Posterior vena cava (tissue), 2 donors: ENCODE data around the gene ANKRD31. TPM values are rescaled to one million over a fixed set of nuclear protein-coding genes. Genes with fewer than 3 reads are reported as not detected.
"Not testable (repeated sequence)": the region's sequence is repeated elsewhere in the genome, so short reads cannot be mapped to it uniquely, and the experiment has no call there.

Source experiments
- DNase-seq: peaks from one replicate; pipeline ENCODE4 v3.0.0-alpha.2; 2020; ENCODE audit warnings: low spot score
- intact Hi-C, 2 donors: fragments of 100-400 bp; cut with DNase I; formaldehyde crosslinking; loops; one replicate each; pipeline versions ENCODE4 v1.14.1 to v1.14.2; 2022 to 2023
- total RNA-seq, 2 donors: library from RNA; stranded (reverse); fragmentation: NEBNext Ultra II Directional; extraction: Animal tissue kit (Norgen Biotek cat#: 25700); gene quantifications; one replicate each; pipeline ENCODE4 v1.2.1, GENCODE V29; 2021
- donor health status: DM: yes; HTN: yes; CAD: no.
- donor health status: DM: yes; HTN: yes; CAD: no.

Gene ANKRD31
- total RNA-seq, 2 donors from 2014 or later = 0.19 to 0.42 TPM

DNA sequence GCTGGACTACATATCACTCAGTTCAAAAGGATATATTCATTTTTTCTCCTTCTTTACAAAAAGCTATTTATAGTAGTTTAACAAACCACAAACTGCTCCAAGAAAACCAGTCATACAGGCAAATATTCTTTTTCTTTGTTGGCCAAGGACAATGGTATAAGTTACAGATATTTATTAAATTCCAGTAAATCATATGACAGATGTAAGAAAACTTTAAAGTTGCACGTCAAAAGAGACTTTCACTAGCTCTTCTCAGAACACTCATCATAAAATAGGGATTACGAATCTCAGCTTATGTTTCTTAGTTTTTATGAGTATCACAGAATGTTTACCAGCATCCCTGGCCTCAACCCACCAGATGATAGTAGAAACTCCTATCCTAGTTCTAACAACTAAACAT lies 67.2 kb downstream of the ANKRD31 start:
- DNase-seq = no peak
- intact Hi-C loops = no loop called here

DNA sequence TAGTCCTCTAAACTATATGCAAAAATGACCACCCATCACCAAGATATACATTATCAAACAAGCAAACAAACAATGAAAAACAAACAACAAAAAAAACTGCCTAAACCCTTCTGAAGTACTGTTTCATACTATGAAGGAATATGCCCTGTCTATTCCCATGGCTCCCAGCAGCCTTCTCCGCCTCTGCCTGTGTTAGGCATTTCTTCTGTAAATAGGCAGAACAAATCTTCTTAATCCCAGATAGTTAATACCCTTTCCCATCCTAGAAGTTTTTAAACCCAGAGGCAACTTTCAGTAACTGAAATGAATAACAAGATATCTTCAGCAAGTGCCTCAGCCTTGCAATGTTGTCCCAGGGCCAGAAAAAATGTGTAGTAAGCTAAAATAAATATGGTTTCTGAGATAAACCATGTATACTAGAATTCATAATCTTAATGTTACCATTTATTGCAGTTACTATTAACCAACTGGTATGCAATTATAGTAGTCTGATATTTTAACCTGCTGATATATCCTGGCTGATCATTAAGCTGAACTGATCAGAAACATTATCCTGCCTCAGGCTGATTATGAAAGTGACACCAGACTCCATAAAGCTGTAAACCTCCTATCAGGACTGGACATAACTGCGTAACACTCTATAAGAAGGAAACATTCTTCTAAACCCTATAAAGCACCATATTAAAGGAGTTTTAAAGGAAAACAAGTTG lies 68.5 kb downstream of the ANKRD31 start:
- intact Hi-C loops = no loop called here
- no peak for DNase-seq

DNA sequence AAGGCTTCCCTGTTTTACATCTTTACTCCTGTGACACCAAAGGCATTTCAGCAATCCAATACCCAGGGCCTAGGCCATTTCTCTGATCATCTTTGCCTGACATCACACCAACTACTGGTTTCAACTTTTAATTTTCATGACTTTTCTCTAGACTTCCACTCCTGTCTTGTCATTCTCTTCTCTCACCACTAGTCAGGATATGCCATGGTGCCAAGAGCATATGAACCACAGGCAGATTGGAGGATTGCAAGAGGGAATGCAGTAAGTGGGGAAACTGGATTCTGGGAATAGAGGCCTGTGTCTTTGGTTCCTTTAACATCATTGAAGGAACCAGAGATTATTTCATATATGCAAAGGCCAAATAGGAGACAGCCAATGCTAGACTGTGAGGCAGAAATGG lies 69.3 kb downstream of the ANKRD31 start:
- no peak for DNase-seq
- intact Hi-C loops = no loop called here

DNA sequence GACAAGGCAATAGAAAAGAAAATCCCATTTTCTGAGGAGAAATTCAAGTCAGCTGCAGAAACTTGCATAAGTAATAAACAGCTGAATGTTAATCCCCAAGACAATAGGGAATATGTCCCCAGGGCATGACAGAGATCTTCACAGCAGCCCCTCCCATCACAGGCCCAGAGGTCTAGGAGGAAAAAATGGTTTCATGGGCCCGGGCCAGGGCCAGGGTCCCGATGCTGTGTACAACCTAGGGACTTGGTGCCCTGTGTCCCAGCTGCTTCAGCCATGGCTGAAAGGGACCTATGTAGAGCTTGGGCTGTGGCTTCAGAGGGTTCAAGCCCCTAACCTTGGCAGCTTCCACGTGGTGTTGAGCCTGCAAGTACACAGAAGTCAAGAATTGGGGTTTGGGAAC lies 75.2 kb downstream of the ANKRD31 start:
- DNase-seq, intact Hi-C loops: not testable (repeated sequence)

DNA sequence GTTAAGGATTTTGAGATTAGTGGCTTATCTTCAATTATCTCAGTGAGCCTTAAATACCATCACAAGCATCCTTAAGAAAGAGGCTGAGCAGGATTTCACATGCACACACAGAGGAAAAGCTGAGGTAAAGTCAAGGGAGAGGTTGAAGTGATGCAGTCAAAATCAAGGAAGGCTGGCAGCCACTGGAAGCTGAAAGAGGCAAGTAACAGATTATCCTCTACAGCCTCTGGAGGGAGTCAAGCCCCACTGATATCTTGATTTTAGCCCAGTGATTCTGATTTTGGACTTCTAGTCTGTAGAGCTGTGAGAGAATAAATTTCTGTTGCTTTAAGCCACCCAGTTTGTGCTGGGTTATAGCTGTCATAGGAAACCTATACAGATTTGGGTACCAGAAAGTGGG lies 80.1 kb downstream of the ANKRD31 start:
- DNase-seq = no peak
- intact Hi-C loops = no loop called here

DNA sequence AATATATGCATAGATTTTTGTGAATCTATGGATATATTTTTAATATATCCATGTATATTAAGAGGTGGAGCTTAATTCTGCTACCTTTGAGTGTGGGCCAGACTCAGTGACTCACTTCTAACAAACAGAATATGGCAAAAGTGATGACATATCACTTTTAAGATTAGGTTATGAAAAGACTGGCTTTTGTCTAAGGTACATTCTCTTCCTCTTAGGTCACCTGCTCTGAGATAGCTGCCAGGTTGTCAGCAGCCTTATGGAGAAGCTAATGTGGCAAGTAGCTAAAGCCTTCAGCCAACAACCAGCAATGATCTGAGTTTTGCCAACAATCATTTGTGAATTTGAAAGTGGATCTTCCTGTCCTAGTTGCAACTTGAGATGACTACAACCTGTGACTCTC lies 83.8 kb downstream of the ANKRD31 start:
- intact Hi-C loops = no loop called here
- no peak for DNase-seq

DNA sequence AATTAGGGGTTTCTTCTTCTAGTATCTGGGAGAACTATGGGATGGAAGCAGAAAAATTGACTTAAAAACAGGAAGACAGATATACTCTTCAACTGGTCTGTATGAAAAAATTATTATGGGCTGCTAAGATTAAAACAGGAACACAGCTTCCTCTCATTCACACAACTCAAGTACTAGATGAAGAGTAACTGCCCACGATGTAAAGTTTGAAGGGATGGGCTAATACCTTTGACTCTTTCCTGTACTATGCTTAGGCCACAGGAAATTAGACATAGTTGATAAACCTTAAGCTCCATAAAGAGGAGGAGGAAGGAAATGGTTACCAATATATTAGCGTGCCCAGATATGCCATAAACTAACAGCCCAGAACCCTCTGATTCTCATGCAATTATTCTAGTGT lies 88.6 kb downstream of the ANKRD31 start:
- intact Hi-C loops = no loop called here
- no peak for DNase-seq

DNA sequence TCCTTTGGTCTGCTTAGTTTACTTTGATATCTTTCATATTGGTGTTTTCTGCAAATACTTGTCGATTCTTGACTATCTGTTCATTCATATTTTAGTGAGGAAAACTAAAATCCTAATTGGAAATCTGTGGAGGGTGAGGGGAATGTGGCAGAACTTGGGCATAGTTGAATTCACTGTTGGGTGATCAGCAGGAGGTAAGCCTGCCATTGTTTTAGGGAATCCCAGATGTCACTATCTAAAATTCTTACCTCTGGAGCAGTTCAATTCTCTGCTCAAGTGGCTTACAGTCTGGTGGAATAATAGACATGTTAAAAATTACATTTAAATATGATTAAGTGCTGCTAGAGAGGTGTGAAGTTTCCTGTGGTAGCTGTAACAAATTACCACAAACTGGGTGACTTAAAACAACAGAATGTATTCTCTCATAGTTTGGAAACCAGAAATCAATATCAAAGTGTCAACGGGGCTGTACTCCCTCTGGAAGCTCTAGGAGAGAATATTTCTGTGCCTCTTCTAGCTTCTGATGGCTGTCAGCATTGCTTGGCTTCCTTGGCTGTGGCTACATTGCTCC lies 94.0 kb downstream of the ANKRD31 start:
- intact Hi-C loops = no loop called here
- DNase-seq = no peak

DNA sequence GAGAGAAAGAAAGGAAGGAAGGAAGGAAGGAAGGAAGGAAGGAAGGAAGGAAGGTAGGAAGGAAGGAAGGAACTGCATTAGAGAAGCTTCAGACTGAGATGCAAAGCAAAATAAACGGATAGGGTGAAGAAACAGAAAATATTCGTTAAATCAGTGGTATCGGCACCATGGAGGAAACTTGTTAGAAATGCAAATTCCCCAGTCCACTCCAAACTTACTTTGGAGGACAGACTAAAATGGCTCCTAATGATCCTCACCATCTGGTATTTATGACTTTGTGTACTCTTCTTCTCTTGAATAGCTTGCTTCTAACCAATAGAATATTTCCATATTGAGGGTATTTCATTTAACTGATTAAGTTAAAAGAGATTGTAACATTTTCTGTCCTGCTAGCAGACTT lies 96.4 kb downstream of the ANKRD31 start:
- no peak for DNase-seq
- intact Hi-C loops = no loop called here

DNA sequence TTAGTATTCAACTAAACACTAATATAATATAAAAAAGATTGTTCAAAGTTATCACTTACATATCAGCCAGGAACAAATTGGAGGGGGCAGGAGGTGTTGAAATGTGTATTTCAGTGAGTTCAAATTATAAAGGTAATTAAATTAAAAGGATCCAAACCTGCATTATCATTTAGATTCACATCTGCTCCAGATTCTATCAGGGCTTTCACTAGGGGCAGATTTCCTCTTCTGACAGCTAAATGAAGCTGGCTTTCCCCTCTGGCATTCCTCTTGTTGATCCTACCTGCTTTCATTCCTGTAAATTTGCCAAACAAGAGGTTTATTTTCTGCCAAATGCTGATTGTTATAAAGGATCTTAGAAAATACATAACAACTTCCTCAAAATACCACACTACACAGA lies 98.0 kb downstream of the ANKRD31 start:
- intact Hi-C loops = no loop called here

DNA sequence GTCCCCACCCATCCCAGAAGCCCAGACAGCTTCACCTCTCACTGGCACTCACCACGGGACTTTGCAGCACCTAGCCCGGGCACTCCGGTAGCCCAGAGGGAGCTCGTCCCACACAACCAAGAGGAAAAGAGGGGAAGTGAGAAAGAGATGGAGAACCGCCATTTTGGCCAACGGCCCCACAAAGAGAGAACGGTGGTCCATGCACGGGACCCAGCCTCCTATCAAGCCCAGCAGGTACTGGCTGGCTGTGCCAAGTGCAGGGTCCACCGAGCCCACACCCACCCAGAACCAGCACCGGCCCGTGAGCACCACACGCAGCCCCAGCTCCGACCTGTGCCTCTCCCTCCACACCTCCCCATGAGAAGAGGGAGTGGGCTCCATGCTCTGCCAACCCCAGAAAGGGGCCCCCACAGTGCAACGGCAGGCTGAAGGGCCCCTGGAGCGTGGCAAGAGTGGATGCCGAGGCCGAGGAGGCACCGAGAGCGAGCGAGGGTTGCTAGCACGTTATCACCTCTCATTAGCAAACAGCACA lies 105.8 kb downstream of the ANKRD31 start:
- intact Hi-C loops = no loop called here
- no peak for DNase-seq

More for the DNA sequence above, 98.0 kb downstream of the ANKRD31 start:
- no peak for DNase-seq

DNA sequence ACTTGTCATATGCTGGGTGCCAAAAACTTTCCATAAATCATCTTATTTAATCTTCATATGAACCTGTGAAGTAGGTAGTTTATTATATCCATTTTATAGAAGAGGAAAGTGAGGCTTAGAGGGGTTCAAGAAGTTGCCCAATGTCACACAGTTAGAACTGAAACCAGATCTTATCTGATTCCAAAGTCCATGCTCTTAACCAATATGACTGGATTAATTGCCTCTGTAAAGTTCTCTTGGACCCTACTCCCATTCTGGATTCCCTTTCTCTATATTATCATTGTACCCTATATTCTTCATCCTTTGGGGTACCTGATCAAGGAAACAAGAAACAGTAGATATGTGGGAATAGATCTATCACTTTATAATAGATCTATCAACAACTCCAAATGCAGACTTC lies 119.8 kb downstream of the ANKRD31 start:
- DNase-seq = no peak
- intact Hi-C loops = no loop called here

DNA sequence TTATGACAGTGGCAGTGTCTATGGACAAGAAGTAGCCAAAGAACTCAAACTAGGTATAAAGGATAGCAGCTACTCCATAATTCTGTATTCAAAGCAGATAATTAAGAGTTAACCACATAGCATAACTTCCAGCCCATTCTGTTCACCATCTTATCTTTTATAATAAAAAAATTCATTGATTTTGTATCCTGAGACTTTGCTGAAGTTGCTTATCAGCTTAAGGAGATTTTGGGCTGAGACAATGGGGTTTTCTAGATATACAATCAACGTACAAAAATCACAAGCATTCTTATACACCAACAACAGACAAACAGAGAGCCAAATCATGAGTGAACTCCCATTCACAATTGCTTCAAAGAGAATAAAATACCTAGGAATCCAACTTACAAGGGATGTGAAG lies 122.4 kb downstream of the ANKRD31 start:
- DNase-seq, intact Hi-C loops: not testable (repeated sequence)

DNA sequence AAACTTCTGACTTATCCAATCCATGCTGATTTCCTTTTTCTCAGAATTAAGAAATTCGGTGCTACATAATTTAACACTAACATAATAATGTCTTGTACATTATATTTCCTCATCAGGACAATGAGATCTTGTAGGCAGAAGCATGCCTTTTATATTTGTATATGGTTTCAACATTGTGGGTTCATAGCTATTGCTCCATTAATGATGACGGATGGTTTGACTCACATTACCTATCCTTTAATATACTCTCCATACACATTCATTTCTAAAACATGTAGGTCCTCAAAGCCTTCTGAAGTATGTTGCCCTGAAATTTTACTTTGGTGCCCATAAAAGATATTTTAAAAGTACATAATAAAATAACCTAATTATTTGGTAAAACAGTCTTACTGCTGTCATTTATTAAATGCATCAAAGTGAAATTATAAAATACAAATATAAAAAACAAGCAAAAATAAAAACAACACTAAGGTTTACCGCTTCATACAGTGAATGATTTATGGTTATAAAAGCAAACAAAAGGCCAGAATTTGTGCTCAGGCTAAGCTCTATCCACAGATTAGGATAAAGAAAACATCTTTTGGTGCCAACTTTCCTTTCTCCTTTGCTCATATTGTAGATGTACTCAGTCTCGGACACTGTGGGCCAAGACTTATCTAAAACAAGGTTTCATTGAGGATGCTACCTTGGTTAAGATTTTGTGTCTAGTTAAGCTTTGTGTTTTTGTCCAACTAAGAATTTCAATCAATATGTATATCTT lies 123.1 kb downstream of the ANKRD31 start:
- no peak for DNase-seq
- intact Hi-C loops = no loop called here

DNA sequence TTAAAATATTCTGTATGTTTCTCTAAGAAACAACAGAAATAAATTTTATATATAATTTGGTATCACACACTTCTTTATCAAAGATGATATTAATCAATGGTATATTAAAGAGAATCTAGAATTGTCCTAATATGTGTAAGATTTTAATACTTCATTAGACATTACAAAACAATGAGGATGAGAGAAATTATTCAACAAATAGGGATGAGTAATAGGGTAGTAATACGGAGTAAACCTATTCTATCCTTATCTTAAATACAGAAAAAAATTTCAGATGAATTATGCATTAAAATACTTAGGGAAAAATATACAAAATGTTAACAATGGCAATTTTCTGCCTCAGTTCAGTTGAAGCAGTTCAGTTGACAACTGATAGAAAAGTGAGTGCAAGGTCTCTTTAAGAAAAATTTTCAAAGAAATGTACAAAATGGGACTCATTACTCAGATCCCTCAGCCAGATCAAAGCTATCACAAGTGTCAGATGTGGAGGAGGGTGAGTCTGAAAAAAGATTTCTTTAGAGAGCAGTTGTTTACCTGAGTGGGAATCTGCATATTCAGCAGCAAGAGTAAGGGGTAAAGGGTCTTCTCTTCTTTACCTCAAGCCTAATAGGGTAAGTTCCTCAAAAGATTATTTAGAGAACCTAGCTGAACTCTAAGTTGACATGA lies 127.6 kb downstream of the ANKRD31 start:
- intact Hi-C loops = no loop called here
- DNase-seq = no peak

DNA sequence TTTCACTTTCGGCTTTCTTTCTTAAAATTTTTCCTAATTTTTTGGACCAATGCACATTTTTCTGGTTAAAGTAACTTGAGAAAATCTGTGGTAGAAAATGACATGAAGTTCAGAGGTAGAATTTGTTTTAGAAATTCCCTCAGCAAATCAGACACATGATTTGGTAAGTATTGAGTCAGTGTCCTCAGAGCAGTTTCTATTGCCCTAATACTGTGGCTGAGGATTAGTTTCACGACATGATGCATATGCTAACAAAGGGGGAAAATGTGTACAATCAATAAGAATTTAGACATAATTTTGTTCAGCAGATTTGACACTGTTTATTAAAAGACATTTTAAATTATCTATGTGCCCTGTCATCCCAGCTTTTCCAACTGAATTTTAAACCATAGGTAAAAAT lies 128.2 kb downstream of the ANKRD31 start:
- no peak for DNase-seq
- intact Hi-C loops = no loop called here

DNA sequence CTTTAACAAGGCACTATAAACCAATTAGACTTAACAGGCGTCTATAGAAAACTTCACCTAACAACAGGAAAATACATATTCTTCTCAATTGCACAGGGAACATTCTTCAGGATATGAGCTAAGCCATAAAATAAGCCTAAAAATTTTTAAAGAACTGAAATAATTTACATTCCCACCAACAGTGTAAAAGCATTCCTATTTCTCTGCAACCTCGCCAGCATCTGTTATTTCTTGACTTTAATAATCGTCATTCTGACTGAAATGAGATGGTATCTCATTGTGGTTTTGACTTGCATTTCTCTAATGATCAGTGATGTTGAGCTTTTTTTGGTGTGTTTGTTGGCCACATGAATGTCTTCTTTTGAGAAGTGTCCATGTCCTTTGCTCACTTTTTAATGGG lies 140.7 kb downstream of the ANKRD31 start:
- intact Hi-C loops, DNase-seq: not testable (repeated sequence)

DNA sequence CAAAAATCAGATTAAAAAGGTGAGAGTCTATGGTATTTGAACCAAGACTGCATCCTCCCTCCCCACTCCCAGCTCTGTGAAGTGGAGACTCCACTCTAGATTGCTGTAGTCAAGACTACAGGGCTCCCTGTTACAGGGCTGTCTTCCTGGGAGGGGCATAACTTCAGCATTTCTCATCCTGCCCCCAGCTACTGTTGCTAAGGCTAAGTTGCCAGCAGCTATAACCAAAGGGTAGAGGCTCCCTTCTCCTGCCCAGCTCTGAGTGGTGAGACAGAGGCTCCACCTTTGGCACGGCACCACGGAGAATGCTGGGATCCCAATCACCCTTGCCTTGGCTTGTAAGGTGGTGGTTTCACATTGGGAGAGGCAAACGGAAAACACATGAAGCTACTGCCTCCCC lies 145.1 kb downstream of the ANKRD31 start:
- intact Hi-C loops = no loop called here
- no peak for DNase-seq

DNA sequence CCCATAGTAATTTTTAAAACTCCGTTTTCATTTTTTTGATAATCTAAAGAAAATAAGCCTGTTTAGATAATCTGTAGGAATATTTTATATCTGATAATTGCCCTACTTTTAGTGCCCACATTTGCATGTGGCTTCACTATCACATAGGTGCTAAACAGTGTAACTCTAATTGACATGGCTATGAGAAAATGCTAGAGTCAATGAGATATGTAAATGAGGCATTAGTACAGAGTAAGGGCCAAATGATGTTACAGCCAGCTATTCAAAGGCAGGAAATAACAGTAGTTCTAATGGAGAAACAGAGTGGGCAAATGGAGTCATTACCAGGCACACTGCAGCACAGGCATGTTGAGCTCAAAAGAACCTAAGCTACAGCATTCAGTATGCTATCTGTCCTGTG lies 147.0 kb downstream of the ANKRD31 start:
- intact Hi-C loops = no loop called here
- DNase-seq = no peak

DNA sequence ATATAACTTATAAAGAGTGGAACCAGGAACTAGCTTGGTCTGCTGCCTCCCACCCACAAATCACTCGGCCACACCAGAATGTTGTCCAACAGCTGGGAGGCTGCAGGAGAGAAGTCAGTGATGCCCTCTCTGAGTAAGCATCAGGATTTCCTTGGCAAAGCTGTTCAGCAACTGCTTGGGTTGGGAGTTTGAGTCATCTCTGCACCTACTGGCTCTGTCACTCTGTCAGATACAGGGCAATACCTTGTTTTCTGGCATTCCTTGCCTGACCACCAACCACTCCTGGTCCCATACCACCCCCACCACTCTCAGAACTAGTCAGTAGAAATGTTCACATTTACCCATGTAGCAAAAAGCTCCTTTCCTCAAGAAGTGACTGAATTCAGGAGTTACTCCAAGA lies 147.5 kb downstream of the ANKRD31 start:
- no peak for DNase-seq
- intact Hi-C loops = no loop called here
